Liver (tissue), 3 donors: ENCODE results near the gene COL27A1.

ENCODE experiments used
- ATF3 ChIP-seq: IDR thresholded peaks from 2 replicates; pipeline ENCODE4 v1.6.1; 2016; ENCODE audit warnings: antibody characterized with exemption
- CTCF ChIP-seq: fragments of 150-350 bp; IDR thresholded peaks from 2 replicates; pipeline ENCODE4 v1.5.1; 2017; ENCODE audit warnings: improper control_type of control experiment, low read depth, low read length; ENCODE audit not compliant: missing input control
- EGR1 ChIP-seq, 2 donors: IDR thresholded peaks; 2 replicates each; pipeline ENCODE4 v1.6.1; 2016 to 2018; ENCODE audit warnings: antibody characterized with exemption in 2 of 2, low read depth in 2 of 2
- FOXA1 ChIP-seq: IDR thresholded peaks from 2 replicates; pipeline ENCODE4 v1.6.1; 2016; ENCODE audit warnings: antibody characterized with exemption
- FOXA2 ChIP-seq: IDR thresholded peaks from 2 replicates; pipeline ENCODE4 v1.6.1; 2016; ENCODE audit warnings: antibody characterized with exemption
- GABPA ChIP-seq, 2 donors: IDR thresholded peaks in 1 of 2; conservative IDR thresholded peaks in 1 of 2; 2 replicates each; pipeline ENCODE4 v1.6.1; 2016; ENCODE audit warnings: antibody characterized with exemption in 2 of 2, mild to moderate bottlenecking in 1 of 2, moderate library complexity in 1 of 2
- JUND ChIP-seq, 2 donors: IDR thresholded peaks; 2 replicates each; pipeline ENCODE4 v1.6.1; 2016; ENCODE audit warnings: antibody characterized with exemption in 2 of 2
- MAX ChIP-seq: IDR thresholded peaks from 2 replicates; pipeline ENCODE4 v1.6.1; 2016; ENCODE audit warnings: antibody characterized with exemption
- RAD21 ChIP-seq, 2 donors: IDR thresholded peaks; 2 replicates each; pipeline ENCODE4 v1.6.1; 2016; ENCODE audit warnings: antibody characterized with exemption in 2 of 2, mild to moderate bottlenecking in 2 of 2
- REST ChIP-seq: IDR thresholded peaks from 2 replicates; pipeline ENCODE4 v1.6.1; 2016; ENCODE audit warnings: antibody characterized with exemption, mild to moderate bottlenecking
- SP1 ChIP-seq: IDR thresholded peaks from 2 replicates; pipeline ENCODE4 v1.6.1; 2018; ENCODE audit warnings: antibody characterized with exemption, mild to moderate bottlenecking
- TAF1 ChIP-seq: conservative IDR thresholded peaks from 2 replicates; pipeline ENCODE4 v1.6.1; 2016; ENCODE audit warnings: antibody characterized with exemption, mild to moderate bottlenecking
- YY1 ChIP-seq: IDR thresholded peaks from 2 replicates; pipeline ENCODE4 v1.6.1; 2016; ENCODE audit warnings: antibody characterized with exemption, mild to moderate bottlenecking
- ZBTB33 ChIP-seq: IDR thresholded peaks from 2 replicates; pipeline ENCODE4 v1.6.1; 2016; ENCODE audit warnings: antibody characterized with exemption
- donor health status: healthy.
- donor health status: healthy.

- TF ChIP-seq CTCF (no peak), REST (no peak), GABPA (IDR thresholded peaks at IDR 0.05 in 1 of 2, conservative IDR thresholded peaks at IDR 0.05 in 1 of 2) (no peak), ZBTB33 (no peak), FOXA2 (no peak), RAD21 (IDR thresholded peaks at IDR 0.05) (no peak), JUND (IDR thresholded peaks at IDR 0.05) (no peak), MAX (no peak), ATF3 (no peak), EGR1 (IDR thresholded peaks at IDR 0.05; ENCODE audit: low read depth in 2 of 2) (no peak), TAF1 (no peak), SP1 (no peak), YY1 (no peak), FOXA1 (no peak)
Measured at GRCh38 chr9:114335745-114336144, 180.4 kb downstream of the COL27A1 start.
